GM21737 (cell line): ENCODE measurements around the gene UQCRC1.
"Not testable (repeated sequence)": the region's sequence is repeated elsewhere in the genome, so short reads cannot be mapped to it uniquely, and the experiment has no call there.

Source experiments
- ATAC-seq: cut with Tn5 transposase; IDR thresholded peaks from one replicate; pipeline ENCODE4 v1.9.1; 2021; ENCODE audit warnings: mild to moderate bottlenecking, moderate library complexity; ENCODE audit not compliant: unreplicated experiment

UQCRC1 gene

DNA sequence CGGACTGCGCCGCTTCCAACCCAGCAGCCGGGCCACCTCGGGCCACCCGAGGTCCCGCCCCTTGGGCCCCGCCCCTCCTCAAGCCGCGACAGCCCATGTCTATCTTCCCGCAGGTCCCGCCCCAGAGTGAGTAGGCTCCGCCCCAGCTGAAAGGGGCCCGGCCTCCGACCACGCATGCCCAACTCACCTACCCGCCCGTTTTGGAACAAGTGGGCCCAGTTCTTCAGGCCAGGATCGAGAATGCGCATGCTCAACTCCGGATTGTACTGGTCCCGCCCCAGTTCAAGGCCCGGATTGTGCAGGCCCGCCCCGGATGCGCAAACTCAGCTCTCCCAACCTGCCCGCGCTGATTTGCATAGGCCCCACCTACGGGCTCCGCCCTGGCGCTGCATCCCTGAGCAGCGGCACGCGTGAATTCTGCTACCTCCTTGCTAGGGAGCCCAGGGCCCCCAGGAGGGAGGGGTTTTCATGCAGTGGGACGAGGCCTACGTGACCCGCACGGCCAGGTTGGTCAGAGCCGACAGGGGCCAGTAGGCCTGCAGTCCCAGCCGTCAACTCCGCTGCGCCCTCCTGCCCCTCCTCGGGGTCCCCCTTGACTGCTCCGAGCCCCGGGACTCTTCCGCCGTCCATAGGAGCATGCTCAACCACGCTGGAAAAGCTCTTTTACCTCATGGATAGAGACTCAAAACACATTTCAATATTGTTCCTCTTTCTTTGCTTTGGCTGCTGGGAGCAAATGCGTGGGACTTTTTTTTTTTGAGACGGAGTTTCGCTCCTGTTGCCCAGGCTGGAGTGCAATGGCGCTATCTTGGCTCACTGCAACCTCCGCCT is 52.4 kb downstream of the UQCRC1 start, which contains the start of gene PFKFB4:
Gene PFKFB4 (minus strand): TSS at position 8 of the 831 bp plus-strand sequence. CDS start 26 bp downstream, outside the sequence.
- peak; percentile 80 for ATAC-seq

DNA sequence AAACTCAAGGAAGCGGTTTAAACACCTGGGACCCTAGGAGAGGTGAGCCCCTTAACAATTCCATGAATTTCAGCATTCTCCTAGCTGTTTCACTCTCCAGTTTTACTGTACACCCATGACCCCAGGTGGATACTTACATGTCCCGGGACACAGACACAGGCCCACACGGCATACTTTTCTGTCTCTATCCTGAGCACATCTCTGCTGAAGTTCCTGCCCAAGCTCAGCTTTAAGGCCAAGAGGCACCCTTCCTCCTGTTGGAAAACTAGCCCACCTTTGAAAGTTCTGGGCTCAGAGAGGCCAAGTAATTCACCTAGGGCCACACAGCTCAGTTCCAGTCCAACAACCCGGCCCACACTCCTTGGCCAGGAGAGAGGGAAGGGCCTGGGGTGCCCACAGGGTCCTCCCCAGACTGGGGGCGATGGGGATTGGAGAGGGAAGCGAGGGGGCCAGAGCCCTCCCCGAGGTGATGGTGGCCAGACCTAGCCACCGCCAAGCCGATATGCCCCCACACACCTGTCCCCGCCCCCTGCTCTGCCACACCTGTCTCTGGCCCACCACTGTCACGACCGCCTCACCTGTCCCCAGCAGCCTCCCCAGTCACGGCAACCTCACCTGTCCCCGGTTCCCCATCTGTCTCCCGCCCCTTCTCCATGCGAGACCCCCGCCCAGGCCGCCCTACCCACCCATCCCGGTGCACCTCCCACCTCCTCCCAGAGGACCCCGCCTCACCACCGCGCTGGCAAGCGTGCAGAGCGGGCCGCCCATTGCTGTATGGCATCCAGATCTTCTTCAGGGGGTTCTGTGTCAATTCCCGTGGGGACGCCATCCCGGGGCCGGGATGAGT is 53.3 kb downstream of the UQCRC1 start:
- ATAC-seq = no peak

DNA sequence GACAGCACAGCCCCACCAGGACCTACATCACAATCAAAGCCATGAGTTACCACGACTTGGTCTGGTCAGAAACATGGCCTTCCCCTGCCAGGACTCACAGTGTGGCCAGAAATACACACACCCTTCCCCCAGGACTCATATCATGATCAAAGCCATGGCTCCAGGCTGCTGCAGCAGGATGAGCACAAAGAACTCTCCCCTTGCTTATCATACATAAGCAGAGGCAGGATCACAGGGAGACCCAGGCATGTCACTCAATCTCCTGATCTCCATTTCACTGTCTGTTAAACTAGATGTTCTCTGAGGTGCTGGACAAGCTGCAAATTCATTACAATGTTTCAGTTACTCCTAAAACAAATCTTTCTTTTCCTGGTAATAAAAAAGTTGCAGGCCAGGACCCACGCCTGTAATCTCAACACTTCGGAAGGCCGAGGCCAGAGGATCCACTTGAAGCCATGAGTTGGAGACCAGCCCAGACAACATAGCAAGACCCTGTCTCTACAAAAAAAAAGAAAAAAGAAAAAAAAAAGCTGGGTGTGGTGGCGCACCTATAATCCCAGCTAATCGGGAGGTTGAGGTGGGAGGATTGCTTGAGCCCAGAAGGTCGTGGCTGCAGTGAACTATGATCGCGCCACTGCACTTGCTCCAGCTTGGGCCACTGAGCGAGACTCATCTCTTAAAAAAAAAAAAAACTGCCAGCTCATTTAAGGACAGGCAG is 54.1 kb downstream of the UQCRC1 start:
- no peak for ATAC-seq

GRCh38 chr3:48553886-48554845 is 55.3 kb downstream of the UQCRC1 start:
- no peak for ATAC-seq

DNA sequence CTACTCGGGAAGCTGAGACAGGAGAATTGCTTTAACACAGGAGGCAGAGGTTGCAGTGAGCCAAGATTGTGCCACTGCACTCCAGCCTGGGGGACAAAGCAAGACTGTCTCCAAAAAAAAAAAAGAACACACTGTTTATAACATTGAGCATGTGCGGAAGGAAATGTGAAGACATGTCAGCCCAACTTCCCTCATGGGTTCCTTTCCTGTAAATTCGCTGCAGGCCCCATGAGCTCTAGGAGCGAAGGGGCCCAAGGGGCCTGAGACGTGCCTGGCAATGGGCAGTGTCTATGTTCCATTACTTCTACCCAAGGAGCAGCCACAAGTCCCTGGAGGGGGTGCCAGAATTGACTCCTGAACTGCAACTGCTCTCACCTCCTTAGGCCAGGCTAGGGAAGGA is 56.1 kb downstream of the UQCRC1 start:
- no peak for ATAC-seq

GRCh38 chr3:48552111-48552951 is 57.1 kb downstream of the UQCRC1 start:
- ATAC-seq = no peak

DNA sequence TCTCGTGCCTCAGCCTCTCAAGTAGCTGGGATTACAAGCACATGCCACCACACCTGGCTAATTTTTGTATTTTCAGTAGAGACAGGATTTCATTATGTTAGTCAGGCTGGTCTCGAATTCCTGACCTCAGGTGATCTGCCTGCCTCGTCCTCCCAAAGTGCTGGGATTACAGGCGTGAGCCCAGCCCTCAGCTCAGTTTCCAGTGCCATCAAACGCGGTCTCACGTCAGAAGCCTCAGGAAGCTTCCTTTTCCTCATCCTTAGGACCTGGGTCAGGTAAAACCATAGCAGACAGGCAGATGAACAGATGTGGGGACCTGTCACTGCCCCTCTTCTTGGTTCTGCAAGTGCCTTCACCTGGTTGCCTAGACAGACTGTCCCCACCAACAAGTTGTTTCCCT is 57.8 kb downstream of the UQCRC1 start:
- ATAC-seq = not testable (repeated sequence)
